ACC112 (cell line): ENCODE data around the gene CASP5.
A peak's percentile ranks its signal among the peaks of the same experiment; 100 is the strongest.

Experiments
- H2AFZ ChIP-seq: fragments of 200-600 bp; sonication (generic); one replicate; pipeline ENCODE4 v1.6.0; 2017; ENCODE audit warnings: antibody characterized with exemption, low read length; ENCODE audit not compliant: unreplicated experiment
- H3K27ac ChIP-seq: fragments of 200-600 bp; sonication (generic); 2 replicates; pipeline ENCODE4 v1.5.1; 2014; ENCODE audit warnings: low read depth, mild to moderate bottlenecking, antibody characterized with exemption, low read length, moderate library complexity
- H3K27me3 ChIP-seq: fragments of 200-600 bp; sonication (generic); 2 replicates; pipeline ENCODE4 v1.6.1; 2014; ENCODE audit warnings: mild to moderate bottlenecking, antibody characterized with exemption, low read length, moderate library complexity, mixed read lengths; ENCODE audit not compliant: insufficient read depth
- H3K36me3 ChIP-seq: fragments of 200-600 bp; sonication (generic); 2 replicates; pipeline ENCODE4 v1.6.1; 2016; ENCODE audit warnings: mild to moderate bottlenecking, antibody characterized with exemption, low read length, moderate library complexity, mixed read lengths; ENCODE audit not compliant: insufficient read depth
- H3K4me1 ChIP-seq: fragments of 200-600 bp; sonication (generic); one replicate; pipeline ENCODE4 v1.6.1; 2016; ENCODE audit warnings: low read length, mixed read lengths; ENCODE audit not compliant: insufficient read depth, unreplicated experiment, control insufficient read depth
- H3K4me3 ChIP-seq: fragments of 200-600 bp; sonication (generic); 2 replicates; pipeline ENCODE4 v1.5.1; 2014; ENCODE audit warnings: mild to moderate bottlenecking, low read depth, low read length
- H3K79me2 ChIP-seq: fragments of 200-600 bp; sonication (generic); one replicate; pipeline ENCODE4 v1.6.0; 2016; ENCODE audit warnings: low read length; ENCODE audit not compliant: control insufficient read depth, unreplicated experiment, insufficient read depth

CASP5 gene

GRCh38 chr11:105033343-105033742, 10.4 kb upstream of the CASP5 start:
- Histone ChIP-seq H3K27me3 (no peaks in the 10 kb centered on the region), H3K36me3 (peaks cover 21% of the 10 kb centered on the region), H3K27ac (no peak overlapping the region), H3K4me3 (peak overlapping the region; percentile 79; the same call in 1 of the 2 replicates), H3K4me1 (peaks cover 21% of the 10 kb centered on the region), H3K79me2 (no peaks in the 10 kb centered on the region), H2AFZ (no peak overlapping the region)

DNA sequence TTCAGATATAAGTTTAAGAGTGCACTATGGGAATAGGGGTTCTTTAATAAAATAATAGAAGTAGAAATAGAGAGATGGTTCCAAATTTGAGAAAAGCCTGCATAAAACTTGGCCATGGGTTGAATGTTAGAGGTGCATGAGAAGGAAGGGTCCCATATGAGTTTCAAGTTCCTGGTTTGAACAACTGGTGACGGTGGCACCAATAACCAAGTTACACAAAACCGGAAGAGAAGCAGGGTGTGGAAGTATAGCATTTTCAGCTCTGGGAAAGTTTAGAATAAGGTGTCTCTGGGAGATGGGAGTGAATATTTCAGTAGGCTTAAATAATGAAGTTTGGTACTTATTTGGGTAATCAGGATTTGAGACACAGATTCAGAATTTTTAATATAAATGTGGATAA, 9.5 kb upstream of the CASP5 start:
- no peak overlapping the region for H3K4me3 ChIP-seq
- peaks cover 21% of the 10 kb centered on the region for H3K4me1 ChIP-seq
- H3K36me3 ChIP-seq, result peaks cover 26% of the 10 kb centered on the region
- no peak overlapping the region for H2AFZ ChIP-seq
- no peak overlapping the region for H3K27ac ChIP-seq
- H3K79me2 ChIP-seq, result no peaks in the 10 kb centered on the region
- H3K27me3 ChIP-seq, result no peaks in the 10 kb centered on the region

DNA sequence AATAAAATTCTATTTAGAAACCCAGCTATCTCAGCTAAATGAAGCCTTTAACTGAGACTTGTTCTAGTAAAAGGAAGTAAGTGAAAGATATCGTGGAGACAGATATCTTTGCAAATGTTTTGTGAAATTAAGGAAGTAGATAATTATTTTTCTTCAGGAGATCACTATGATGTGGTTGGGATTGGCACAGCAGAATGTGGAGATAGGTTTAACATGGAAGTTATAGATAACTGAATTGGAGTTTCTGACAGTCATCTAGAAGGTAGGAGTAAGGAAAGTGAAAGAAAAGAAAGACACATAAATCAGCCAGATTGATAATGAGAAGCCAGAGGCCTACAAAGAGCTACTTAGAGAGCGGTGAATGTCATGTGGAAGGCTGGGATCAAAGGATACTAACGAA, 4.7 kb upstream of the CASP5 start:
- Histone ChIP-seq H3K79me2 (no peaks in the 10 kb centered on the region), H3K27me3 (no peaks in the 10 kb centered on the region), H3K4me1 (no peaks in the 10 kb centered on the region), H3K36me3 (peaks cover 29% of the 10 kb centered on the region), H3K27ac (no peak overlapping the region), H3K4me3 (no peak overlapping the region), H2AFZ (no peak overlapping the region)

GRCh38 chr11:105024394-105024793, 1.4 kb upstream of the CASP5 start:
- Histone ChIP-seq H2AFZ (no peak overlapping the region), H3K4me1 (no peaks in the 10 kb centered on the region), H3K27ac (no peak overlapping the region), H3K36me3 (peaks cover 14% of the 10 kb centered on the region), H3K27me3 (no peaks in the 10 kb centered on the region), H3K79me2 (no peaks in the 10 kb centered on the region), H3K4me3 (no peak overlapping the region)

DNA sequence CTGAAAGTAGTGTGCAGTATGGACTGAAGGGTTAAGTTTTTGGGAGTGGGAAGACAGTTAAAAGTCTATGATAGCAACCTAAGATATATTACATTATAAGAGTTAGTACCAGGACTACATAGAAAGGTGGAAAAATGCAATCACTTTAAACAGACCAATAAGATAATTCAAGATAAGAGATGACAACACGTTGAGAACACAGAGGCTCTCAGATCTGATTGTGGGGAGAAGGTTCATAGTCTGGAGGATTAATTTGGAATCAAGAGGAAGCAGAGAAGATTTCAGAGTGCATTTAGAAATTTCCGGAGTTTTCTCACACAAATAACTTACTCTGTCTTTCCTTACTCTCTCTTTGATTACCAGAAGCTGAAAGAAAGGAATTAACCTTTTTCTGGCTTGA, 441 bp downstream of the CASP5 start:
- Histone ChIP-seq H3K27ac (no peak overlapping the region), H3K79me2 (no peaks in the 10 kb centered on the region), H2AFZ (no peak overlapping the region), H3K27me3 (no peaks in the 10 kb centered on the region), H3K4me3 (no peak overlapping the region), H3K36me3 (peaks cover 3% of the 10 kb centered on the region; the same call in 1 of the 2 replicates), H3K4me1 (no peaks in the 10 kb centered on the region)

DNA sequence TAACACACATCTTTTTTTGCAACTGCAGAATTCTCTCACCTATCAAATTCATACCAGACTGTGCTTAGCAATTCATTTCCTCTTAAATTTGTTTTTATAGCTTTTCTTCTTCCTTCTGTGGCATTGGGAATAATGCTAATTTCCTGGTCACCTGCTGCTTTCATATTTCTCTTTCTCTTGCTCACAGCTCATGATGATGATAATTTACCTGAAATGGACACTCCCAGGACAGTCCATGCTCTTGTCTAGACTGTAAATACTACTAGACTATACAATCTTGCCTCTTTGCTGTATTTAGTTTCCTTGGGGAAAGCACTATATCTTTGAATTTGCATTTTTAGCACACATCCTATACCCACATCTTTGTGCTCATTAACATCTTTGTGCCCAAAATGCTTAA, 15.5 kb downstream of the CASP5 start:
- no peaks in the 10 kb centered on the region for H3K79me2 ChIP-seq
- H3K27me3 ChIP-seq, result no peaks in the 10 kb centered on the region
- no peak overlapping the region for H3K4me3 ChIP-seq
- no peak overlapping the region for H2AFZ ChIP-seq
- H3K27ac ChIP-seq, result no peak overlapping the region
- H3K4me1 ChIP-seq, result peaks cover 5% of the 10 kb centered on the region
- no peaks in the 10 kb centered on the region for H3K36me3 ChIP-seq

- Histone ChIP-seq H3K36me3 (no peaks in the 10 kb centered on the region), H2AFZ (no peak overlapping the region)
Measured at GRCh38 chr11:105005451-105005845, 17.5 kb downstream of the CASP5 start.

GRCh38 chr11:105004021-105004420, 18.9 kb downstream of the CASP5 start:
- Histone ChIP-seq H3K27ac (no peak overlapping the region), H3K79me2 (no peaks in the 10 kb centered on the region), H3K36me3 (no peaks in the 10 kb centered on the region), H2AFZ (no peak overlapping the region), H3K4me3 (no peak overlapping the region), H3K27me3 (no peaks in the 10 kb centered on the region), H3K4me1 (peaks cover 5% of the 10 kb centered on the region)

More at GRCh38 chr11:105005451-105005845, 17.5 kb downstream of the CASP5 start:
- H3K27ac ChIP-seq, result no peak overlapping the region
- no peak overlapping the region for H3K4me3 ChIP-seq
- H3K4me1 ChIP-seq, result peaks cover 5% of the 10 kb centered on the region
- H3K79me2 ChIP-seq, result no peaks in the 10 kb centered on the region
- H3K27me3 ChIP-seq, result no peaks in the 10 kb centered on the region

DNA sequence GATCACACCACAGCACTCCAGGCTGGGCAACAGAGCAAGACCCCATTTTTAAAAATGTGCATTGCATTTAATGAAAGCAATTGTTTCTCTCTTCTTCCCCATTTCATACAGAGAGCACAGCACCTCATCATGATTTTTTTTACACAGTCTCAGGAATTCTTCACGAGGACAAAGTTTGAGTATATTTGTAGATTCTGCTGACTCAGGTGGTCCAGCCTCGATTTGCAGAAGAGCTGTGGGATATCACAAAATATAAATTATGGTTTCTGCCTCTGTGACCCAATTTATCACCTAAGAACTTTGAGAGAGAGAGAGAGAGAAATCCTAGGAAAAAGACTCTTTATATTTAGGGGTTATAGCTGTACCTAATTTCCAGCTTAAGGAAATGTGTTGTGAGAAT, 19.8 kb downstream of the CASP5 start:
- peaks cover 5% of the 10 kb centered on the region for H3K4me1 ChIP-seq
- H2AFZ ChIP-seq, result no peak overlapping the region
- no peak overlapping the region for H3K4me3 ChIP-seq
- H3K36me3 ChIP-seq, result no peaks in the 10 kb centered on the region
- no peaks in the 10 kb centered on the region for H3K27me3 ChIP-seq
- no peak overlapping the region for H3K27ac ChIP-seq
- no peaks in the 10 kb centered on the region for H3K79me2 ChIP-seq

DNA sequence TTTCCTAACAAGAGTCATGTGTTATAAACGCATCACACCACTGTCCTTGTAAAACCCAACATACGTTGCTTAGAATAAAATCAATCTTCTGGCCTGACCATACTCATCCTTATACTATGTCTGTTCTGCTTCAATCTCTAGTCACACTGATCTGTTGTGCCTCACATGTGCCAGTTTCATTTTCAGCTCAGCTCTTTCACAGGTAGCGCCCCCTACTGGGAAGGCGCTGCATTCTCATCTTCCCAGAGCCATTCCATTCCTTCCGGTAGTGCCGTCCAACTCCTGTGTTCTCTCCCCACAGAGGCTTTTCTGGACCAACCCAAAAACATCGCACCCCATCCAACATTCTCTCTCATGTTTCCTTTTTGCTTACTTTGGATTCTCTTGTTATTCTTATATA, 22.2 kb downstream of the CASP5 start:
- Histone ChIP-seq H2AFZ (no peak overlapping the region), H3K27ac (no peak overlapping the region)

DNA sequence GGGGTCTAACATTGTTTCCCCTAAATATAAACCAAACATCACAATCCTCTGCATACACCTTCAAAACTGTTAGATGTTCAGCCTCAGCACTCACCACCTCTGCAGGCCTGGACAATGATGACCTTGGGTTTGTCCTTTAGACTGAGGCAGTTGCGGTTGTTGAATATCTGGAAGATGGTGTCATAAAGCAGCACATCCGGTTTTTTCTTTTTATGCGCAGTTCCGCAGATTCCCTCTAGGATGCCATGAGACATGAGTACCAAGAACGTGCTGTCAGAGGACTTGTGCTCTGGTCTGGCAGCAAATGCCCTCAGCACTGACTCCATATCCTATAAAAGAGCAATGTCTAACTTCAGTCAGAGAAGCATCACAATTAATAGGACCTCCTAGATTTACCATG, 22.8 kb downstream of the CASP5 start:
- no peak overlapping the region for H3K27ac ChIP-seq
- H3K27me3 ChIP-seq, result no peaks in the 10 kb centered on the region
- peaks cover 5% of the 10 kb centered on the region for H3K4me1 ChIP-seq
- H3K4me3 ChIP-seq, result no peak overlapping the region
- H2AFZ ChIP-seq, result no peak overlapping the region
- H3K79me2 ChIP-seq, result no peaks in the 10 kb centered on the region
- H3K36me3 ChIP-seq, result no peaks in the 10 kb centered on the region

More for the DNA sequence above, 22.2 kb downstream of the CASP5 start:
- H3K27me3 ChIP-seq, result no peaks in the 10 kb centered on the region
- H3K36me3 ChIP-seq, result no peaks in the 10 kb centered on the region
- H3K79me2 ChIP-seq, result no peaks in the 10 kb centered on the region
- H3K4me1 ChIP-seq, result peaks cover 5% of the 10 kb centered on the region
- no peak overlapping the region for H3K4me3 ChIP-seq
